GM18499 (cell line): Measurements from ENCODE around the gene ERF.
A peak's percentile ranks its signal among the peaks of the same experiment; 100 is the strongest.
"Not testable (repeated sequence)": the region's sequence is repeated elsewhere in the genome, so short reads cannot be mapped to it uniquely, and the experiment has no call there.

Experiments used
- ATAC-seq: cut with Tn5 transposase; IDR thresholded peaks from one replicate; pipeline ENCODE4 v1.9.1; 2021; ENCODE audit warnings: moderate number of reproducible peaks; ENCODE audit not compliant: insufficient read depth, unreplicated experiment

The ERF gene

DNA sequence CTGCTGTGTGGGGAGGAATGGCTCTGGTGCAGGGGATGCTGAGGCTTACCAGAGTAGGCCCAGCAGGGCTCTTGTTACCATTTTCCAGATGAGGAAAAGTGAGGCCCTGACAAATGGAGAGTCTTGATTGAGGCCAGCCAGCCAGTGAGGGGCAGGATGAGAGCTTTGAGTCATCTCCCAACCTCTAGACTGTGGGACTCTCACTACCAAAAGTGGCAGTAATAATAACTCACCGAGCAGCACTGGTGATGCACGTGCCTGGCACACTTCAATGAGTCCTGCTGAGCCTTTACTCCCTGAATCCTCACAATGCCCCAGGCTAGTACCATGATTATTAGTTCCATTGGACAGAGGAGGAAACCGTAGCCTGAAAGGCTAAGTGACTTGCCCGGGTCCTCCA, 21.9 kb upstream of the ERF start:
- no peak for ATAC-seq

DNA sequence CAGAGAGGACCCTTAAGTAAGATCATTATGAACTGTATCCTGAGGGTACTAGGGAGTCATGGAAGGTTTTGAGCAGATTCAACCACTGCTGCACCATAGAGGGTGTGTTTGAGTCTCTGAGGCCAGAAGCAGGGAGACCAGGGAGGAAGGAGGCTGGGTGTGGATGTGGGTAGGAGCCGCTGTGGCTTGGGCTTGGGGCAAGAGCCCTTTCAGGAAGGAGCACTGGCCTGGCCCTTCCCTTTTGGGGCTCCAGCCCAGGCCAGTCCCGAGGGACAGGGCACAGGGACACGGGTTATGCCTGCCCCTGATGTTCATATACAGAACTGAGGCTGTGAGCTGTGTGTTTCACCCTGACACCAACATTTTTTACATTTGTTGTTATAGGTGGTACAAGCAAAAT, 21.4 kb upstream of the ERF start:
- no peak for ATAC-seq

DNA sequence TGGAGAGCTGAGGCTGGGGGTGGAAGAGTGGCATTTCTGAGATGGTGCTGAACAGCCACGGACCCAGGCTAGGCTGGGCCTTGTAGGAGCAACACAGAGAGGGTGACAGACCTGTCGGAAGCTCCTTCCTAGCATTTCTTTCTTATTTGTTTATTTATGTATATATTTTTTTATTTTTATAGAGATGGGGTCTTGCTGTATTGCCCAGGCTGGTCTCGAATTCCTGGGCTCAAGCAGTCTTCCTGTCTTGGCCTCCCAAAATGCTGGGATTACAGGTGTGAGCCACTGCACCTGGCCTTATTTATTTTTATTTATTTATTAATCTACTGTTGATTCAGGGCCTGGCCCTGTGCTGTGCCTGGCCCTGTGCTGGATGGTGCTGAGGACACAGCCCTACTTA, 20.6 kb upstream of the ERF start:
- ATAC-seq = no peak

DNA sequence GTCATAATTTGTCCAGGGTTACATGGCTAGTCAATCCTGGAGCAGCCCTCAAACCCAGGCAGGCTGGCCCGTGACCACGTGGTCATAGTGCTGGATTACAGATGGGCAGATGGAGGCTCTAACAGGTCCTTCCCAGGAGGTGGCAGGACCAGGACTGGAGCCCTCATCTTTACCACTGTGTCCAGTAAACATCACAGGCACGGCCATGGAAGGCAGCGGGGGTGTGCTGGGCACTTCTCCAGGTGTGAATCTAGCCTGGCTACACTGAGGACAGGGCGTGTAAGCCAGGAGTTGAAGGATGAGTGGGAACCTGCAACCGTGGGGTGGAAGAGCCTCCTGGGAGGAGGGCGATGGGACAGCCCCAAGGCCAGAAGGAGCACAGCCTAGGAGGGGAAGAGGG, 20.2 kb upstream of the ERF start:
- no peak for ATAC-seq

DNA sequence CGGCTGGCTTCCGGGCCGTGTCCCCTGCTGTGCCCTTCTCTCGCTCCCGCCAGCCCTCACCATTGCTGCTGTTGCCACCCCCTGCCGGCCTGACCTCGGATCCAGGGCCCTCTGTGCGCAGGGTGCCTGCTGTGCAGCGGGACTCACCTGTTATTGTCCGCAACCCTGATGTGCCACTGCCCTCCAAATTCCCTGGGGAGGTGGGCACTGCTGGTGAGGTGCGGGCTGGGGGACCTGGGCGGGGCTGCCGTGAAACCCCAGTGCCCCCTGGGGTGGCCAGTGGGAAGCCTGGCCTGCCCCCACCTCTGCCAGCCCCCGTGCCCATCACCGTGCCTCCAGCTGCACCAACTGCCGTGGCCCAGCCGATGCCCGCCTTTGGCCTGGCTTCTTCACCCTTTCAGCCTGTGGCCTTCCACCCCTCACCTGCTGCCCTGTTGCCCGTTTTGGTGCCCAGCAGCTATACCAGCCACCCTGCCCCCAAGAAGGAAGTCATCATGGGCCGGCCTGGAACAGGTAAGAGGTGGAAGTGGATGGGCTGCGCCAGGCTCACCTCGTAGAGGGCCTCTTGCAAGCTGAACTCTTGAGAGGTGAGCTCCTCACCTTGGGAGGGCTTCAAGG, 19.2 kb upstream of the ERF start:
- no peak for ATAC-seq

DNA sequence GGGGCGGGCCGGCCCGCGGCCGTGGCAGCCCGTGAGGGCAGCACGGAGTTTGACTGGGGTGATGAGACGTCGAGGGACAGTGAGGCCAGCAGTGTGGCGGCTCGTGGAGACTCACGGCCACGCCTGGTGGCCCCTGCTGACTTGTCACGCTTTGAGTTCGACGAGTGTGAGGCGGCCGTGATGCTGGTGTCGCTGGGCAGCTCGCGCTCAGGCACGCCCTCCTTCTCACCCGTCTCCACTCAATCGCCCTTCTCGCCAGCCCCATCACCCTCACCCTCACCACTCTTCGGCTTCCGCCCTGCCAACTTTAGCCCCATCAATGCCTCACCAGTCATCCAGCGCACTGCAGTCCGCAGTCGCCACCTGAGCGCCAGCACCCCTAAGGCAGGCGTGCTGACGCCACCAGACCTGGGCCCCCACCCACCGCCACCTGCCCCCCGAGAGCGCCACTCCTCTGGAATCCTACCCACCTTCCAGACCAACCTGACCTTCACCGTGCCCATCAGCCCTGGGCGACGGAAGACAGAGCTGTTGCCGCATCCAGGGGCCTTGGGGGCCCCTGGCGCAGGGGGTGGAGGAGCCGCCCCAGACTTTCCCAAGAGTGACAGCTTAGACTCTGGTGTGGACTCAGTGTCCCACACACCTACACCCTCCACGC, 18.6 kb upstream of the ERF start:
- no peak for ATAC-seq

DNA sequence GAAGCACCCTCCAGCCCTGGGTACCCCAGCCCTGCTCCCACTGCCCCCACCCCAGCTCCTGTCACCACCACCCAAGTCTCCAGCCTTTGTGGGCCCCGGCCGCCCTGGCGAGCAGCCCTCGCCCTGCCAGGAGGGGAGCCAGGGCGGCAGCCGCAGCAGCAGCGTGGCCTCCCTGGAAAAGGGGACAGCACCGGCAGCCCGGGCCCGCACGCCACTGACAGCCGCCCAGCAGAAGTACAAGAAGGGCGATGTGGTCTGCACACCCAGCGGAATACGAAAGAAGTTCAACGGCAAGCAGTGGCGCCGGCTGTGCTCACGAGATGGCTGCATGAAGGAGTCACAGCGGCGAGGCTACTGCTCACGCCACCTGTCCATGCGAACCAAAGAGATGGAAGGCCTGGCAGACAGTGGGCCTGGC, 18.1 kb upstream of the ERF start:
- no peak for ATAC-seq

DNA sequence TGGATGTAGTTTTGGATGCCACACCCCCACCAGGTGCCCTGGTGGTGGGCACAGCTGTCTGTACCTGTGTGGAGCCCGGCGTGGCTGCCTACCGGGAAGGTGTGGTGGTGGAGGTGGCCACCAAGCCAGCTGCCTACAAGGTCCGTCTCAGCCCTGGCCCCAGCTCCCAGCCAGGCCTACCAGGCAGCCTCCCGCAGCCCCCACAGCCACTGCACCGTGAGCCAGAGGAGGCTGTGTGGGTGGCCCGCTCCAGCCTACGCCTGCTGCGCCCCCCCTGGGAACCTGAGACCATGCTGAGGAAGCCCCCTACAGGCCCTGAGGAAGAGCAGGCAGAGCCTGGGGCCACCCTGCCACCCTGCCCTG, 17.6 kb upstream of the ERF start:
- ATAC-seq = no peak

DNA sequence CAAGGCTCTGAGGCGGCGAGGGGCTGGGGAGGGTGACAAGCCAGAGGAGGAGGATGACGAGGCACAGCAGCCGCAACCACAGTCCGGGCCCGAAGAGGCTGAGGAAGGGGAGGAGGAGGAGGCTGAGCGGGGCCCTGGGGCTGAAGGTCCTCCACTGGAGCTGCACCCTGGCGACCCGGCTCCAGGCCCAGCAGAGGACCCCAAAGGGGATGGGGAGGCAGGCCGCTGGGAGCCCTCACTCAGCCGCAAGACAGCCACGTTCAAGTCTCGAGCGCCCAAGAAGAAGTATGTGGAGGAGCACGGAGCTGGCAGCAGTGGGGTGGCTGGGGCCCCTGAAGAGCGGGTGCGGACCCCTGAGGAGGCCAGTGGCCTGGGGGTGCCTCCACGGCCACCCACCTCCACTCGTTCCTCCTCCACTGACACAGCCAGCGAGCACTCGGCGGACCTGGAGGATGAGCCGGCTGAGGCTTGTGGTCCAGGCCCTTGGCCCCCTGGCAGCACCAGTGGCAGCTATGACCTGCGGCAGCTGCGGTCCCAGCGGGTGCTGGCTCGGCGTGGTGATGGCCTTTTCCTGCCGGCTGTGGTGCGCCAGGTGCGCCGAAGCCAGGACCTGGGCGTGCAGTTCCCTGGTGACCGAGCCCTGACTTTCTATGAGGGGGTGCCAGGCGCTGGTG, 17.1 kb upstream of the ERF start:
- ATAC-seq = no peak

DNA sequence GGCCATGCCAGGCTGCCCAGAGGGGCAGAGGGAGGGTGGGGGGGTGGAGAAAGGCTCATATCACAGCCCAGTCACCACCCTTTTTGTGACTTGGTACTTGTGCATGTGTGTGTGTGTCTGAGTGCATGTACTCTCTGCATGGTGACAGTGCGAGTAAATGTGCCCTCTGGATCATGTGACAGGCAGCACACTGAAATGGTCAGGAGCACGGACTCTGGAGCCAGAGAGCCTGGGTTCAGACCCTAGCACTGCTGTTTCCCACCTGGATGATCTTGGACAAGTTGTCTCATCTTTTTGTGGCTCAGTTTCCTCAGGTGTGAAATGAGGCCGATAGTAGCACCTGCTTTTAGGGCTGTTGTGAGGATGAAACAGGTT, 16.1 kb upstream of the ERF start:
- ATAC-seq = no peak

DNA sequence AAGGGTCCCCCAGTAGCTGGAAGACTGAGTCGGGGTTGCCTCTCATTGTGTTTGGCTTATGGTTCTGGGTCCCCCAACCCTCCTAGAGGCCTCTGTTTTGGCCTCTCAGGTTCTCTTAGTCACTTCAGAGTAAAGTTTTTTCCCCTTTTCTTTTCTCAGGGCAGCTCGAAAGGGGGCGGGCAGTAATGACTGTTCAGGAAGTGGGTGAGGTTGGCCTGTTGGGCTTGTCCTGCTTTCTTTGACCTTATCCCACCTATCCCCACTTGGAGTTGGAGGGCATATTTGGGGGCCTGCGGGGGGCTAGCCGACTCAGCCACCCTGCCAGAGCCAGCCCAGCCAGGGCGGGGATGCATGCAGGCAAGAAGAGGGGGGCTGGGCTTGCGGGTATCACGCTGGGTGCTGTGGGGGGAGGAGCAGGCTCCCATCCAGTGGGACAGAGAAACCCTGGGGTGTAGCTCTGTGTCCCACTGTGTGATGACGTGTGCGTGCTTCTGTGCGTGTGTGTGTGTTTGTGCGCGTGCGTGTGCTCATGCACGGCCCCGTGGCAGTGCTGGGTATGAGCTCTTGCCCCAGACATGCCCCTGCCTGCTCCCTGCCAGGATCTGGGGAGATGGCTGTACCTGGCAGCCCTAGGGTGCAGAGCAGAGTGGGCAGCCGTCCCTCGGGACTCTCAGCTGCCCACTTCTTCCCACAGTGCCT, 15.6 kb upstream of the ERF start:
- no peak for ATAC-seq

DNA sequence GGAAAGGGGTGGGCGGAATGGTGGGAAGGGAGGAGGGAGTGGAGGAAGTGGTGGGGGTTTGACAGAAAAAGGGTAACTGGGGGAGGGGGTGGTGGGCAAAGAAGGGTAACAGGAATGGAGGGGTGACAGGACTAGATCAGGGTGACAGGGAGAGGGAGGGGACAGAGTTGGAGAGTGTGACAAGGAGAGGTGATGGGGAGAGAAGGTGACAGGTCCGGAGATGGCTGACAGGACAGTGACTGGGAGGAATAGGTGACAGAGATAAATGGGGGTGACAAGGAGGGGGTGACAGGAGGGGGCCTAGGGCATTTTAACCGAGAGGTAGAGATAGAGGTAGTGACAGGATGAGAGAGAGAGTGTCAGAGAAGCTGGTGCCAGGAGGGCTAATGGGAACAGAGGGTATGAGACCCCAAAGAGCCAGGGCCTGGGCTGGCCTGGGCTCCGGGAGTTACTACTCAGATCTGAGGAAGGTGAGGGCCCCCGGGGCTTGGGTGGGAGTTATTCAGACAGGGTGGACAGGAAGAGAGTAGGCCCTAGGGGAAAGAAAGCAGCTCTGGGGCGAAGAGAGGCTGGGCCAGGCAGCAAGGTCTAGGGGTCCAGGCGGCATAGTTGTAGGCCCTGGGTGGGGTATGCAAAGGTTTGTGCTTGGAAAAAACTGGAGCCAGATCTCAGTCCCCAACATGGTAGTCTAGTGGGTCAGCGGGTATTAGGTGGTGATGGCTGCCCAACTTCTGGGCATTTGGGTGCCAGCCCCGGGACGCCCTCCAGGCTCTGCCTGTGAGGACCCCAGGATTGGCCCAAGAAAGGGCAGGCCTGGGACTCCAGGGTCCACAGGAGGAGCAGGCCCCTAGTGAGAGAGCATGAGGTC, 14.8 kb upstream of the ERF start:
- no peak for ATAC-seq

DNA sequence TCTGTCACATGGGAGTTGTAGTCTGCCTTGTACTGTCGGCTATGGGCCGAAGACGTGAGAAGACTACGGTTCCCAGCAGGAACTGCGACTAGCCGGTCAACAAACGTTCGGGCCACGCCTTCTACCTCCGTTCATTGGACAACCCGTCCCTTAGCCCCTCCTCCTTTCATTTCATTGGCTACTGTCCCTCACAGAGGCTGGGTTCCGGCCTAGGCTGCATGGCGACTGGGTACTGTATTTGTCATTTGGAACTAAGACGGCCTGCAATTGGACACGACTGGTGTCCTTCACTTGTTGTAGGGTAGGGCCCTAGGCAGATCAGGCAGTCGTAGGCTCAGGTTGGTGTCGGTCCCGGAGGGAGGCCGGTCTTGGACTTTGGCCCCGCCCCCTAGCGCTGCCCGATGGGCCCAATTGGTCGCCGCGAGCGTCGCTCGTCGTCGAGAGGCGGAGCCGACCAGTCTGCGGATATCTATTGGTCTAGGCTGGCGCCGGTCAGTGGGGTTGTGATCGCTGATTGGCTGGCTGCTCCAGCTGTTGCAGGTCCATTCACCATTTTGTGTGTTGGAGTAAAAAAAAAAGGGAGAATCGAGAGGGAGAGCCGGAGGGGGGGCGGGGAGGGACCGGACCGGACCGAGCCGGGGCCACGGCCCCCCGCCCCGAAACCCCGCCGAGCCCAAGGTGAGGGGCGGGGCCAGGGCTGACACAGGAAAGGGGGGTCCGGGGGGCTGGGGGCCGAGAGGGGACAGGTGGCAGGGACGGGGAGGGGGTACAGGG, 14.0 kb upstream of the ERF start, which contains the start of gene CIC:
Gene CIC, plus strand, starts transcription at position 549 of the 774 bp plus-strand sequence. CDS start 2,532 bp downstream, outside the sequence.
- peak; percentile 57 for ATAC-seq

DNA sequence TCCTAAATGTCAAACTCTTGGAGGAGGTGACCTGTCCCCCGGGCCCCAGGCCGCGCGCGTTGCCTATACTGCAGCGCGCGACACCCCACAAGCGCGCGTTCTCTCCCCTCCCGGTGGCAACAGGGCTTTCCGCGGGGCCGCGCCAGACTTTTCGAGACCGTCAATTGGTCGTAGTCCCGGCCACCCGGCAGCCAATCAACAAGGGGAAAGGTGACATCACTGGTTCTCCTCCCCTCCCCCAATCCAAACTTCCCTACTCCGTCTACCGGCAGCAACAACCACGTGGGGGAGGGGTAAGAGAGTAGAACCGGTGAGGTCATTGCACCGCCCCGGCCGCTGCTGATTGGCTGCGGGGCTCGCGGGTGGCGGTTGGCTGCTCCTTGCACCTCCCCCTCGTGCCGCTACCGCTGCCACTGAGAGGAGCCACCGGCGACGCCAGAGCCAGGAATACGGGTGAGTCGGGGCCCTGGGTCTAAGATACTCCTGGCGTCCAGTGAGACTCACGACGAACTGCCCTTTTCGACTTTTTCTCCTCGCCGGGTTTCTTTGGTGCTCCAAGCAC, 13.3 kb upstream of the ERF start:
- ATAC-seq = peak; percentile 33

DNA sequence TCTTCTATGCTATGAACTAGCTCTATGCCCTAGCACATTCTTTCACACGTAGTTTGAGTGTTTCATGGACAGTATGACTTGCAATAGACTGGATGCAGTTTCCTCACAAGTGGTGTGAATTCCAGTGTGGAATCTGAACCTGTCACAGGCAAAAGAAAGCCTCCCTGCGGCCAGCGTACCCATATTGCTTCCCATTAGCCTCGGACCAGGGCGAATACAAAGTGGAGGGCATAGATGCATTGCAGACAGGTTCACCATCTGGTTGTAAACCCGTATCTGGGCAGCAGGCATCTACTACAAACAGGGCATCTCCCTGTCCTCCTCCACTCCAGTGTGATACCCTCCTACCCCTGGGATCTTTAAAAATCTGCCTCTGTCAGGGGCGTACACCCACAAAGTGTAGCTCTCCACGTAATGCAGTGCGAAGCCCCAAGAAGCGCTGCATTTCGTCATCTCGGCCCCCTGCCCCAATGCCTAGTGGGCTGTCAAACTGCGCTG, 12.8 kb upstream of the ERF start:
- ATAC-seq = no peak

DNA sequence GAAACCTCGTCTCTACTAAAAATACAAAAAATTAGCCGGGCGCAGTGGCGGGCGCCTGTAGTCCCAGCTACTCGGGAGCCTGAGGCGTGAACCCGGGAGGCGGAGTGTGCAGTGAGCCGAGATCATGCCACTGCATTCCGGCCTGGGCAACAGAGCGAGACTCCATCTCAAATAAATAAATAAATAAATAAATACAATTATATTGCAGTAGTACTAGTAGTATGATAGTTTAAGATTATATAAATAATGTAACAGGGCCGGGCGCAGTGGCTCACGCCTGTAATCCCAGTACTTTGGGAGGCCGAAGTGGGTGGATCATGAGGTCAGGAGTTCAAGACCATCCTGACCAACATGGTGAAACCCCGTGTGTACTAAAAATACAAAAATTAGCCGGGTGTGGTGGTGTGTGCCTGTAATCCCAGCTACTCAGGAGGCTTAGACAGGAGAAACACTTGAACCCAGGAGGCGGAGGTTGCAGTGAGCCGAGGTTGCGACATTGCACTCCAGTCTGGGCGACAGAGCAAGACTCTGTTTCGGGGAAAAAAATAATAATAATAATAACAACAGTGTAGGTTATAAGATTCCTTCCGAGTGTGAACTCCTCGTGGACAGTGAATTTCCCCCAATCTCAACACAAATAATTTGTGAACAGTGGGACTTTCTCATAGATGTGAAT, 12.1 kb upstream of the ERF start:
- ATAC-seq = not testable (repeated sequence)

DNA sequence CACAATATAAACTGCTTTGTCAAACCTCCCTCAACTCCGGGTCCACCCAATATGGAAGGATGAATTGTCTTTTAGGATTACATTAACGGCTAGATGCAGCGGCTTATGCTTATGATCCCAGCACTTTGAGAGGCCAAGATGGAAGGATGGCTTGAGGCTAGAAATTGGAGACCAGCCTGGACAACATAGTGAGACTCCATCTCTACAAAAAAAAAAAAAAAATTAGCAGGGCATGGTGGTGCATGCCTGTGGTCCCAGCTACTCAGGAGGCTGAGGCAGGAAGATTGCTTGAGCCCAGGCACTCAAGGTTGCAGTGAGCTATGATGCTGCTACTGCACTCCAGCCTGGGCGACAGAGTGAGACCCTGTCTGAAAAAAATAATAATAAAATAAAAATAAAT, 11.2 kb upstream of the ERF start:
- not testable (repeated sequence) for ATAC-seq

DNA sequence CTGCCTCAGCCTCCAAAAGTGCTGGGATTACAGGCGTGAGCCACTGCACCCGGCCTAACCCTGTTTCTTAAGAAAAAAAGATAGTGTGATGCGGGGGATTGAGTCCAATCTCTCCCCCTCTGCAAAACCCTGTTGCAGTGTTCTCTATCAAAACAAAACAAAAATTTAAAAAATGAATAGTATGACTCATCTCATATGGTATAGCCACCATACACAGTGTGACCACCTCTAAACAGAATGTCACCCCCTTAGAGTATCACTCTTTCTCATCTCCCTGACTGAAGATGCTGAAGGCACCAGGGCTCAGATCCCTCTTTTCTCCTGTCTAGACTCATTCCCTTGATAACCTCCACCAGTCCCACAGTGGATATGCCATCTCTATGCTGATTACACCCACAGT, 6.8 kb upstream of the ERF start:
- no peak for ATAC-seq

DNA sequence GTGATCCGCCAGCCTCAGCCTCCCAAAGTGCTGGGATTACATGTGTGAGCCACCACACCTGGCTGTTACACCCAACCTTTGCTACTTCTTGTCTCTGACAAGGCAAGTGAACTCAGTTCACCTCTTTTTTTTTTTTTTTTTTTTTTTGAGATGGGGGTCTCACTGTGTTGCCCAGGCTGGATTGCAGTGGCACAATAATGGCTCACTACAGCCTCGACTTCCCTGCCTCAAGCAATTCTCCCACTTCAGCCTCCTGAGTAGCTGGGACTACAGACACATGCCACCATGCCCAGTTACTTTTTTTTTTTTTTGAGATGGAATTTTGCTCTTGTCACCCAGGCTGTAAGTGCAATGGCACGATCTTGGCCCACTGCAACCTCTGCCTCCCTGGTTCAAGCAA, 2.9 kb upstream of the ERF start:
- not testable (repeated sequence) for ATAC-seq
